ENCODE measurements around the gene ITGA5. TPM values are rescaled to one million over a fixed set of nuclear protein-coding genes. Genes with fewer than 3 reads are reported as not detected.

ITGA5 gene
- total RNA-seq, 1 donor from 2014 or later: 55.3 TPM

- TF ChIP-seq CTCF (IDR thresholded peaks at IDR 0.05; ENCODE audit: borderline replicate concordance): no peak
- no peak for DNase-seq
- Histone ChIP-seq H3K27me3 (ENCODE audit: low read depth) (no peaks in the 10 kb centered on the region), H3K9me3 (replicated peaks) (no peaks in the 10 kb centered on the region), H3K4me1 (peaks cover 22% of the 10 kb centered on the region), H3K4me3 (no peak overlapping the region), H3K36me3 (no peaks in the 10 kb centered on the region), H3K27ac (replicated peaks) (no peak overlapping the region)
- intact Hi-C loops (cut with micrococcal nuclease): no loop called here
Measured at GRCh38 chr12:54388237-54389133, 30.6 kb downstream of the ITGA5 start.

- intact Hi-C loops (cut with micrococcal nuclease): no loop called here
- TF ChIP-seq CTCF (IDR thresholded peaks at IDR 0.05; ENCODE audit: borderline replicate concordance): no peak
- H3K4me1 ChIP-seq: peaks cover 22% of the 10 kb centered on the region
- no peak overlapping the region for H3K27ac ChIP-seq (replicated peaks)
- H3K4me3 ChIP-seq: no peak overlapping the region
- no peaks in the 10 kb centered on the region for H3K9me3 ChIP-seq (replicated peaks)
- no peaks in the 10 kb centered on the region for H3K27me3 ChIP-seq (ENCODE audit: low read depth)
- no peaks in the 10 kb centered on the region for H3K36me3 ChIP-seq
- DNase-seq: no peak
Measured at GRCh38 chr12:54387114-54387467, 32.0 kb downstream of the ITGA5 start.

GRCh38 chr12:54386403-54387113 lies 32.5 kb downstream of the ITGA5 start:
- H3K27ac ChIP-seq (replicated peaks): peak overlapping the region; percentile 5
- no peaks in the 10 kb centered on the region for H3K9me3 ChIP-seq (replicated peaks)
- H3K27me3 ChIP-seq (ENCODE audit: low read depth): no peaks in the 10 kb centered on the region
- H3K4me1 ChIP-seq: peaks cover 17% of the 10 kb centered on the region
- DNase-seq: no peak
- no peak for TF ChIP-seq CTCF (IDR thresholded peaks at IDR 0.05; ENCODE audit: borderline replicate concordance)
- no peaks in the 10 kb centered on the region for H3K36me3 ChIP-seq
- no peak overlapping the region for H3K4me3 ChIP-seq
- intact Hi-C loops (cut with micrococcal nuclease): no loop called here

- H3K27me3 ChIP-seq (ENCODE audit: low read depth): no peaks in the 10 kb centered on the region
- peak overlapping the region; percentile 30 for H3K4me3 ChIP-seq
- peak; percentile 32 for DNase-seq
- H3K27ac ChIP-seq (replicated peaks): peak overlapping the region; percentile 50
- no peaks in the 10 kb centered on the region for H3K9me3 ChIP-seq (replicated peaks)
- intact Hi-C loops (cut with micrococcal nuclease): no loop called here
- no peak for TF ChIP-seq CTCF (IDR thresholded peaks at IDR 0.05; ENCODE audit: borderline replicate concordance)
- peaks cover 10% of the 10 kb centered on the region for H3K4me1 ChIP-seq
- H3K36me3 ChIP-seq: no peaks in the 10 kb centered on the region
Measured at GRCh38 chr12:54385251-54385914, 33.7 kb downstream of the ITGA5 start.

GRCh38 chr12:54384591-54385041 lies 34.5 kb downstream of the ITGA5 start, which contains the start of gene ZNF385A:
Gene ZNF385A, minus strand, starts transcription at chr12:54384733. Its CDS starts 219 bp downstream, at chr12:54384514.
- H3K4me1 ChIP-seq: peaks cover 10% of the 10 kb centered on the region
- peak within 1 kb of the TSS; percentile 30 for H3K4me3 ChIP-seq
- H3K36me3 ChIP-seq: no peaks in the 10 kb centered on the region
- intact Hi-C loops (cut with micrococcal nuclease): no loop called here
- no peak for TF ChIP-seq CTCF (IDR thresholded peaks at IDR 0.05; ENCODE audit: borderline replicate concordance)
- no peaks in the 10 kb centered on the region for H3K27me3 ChIP-seq (ENCODE audit: low read depth)
- no peaks in the 10 kb centered on the region for H3K9me3 ChIP-seq (replicated peaks)
- H3K27ac ChIP-seq (replicated peaks): peak within 1 kb of the TSS; percentile 50
- peak; percentile 33 for DNase-seq

Data from left ventricle myocardium inferior (tissue), 1 donor.